BLaER1 treated with 17β-estradiol and CSF1 and Interleukin-3, amounts not matched to agents 10 nM and 100 nM (cell line): Measurements from ENCODE around the gene HRCT1.

Experiments used
- H3K27ac ChIP-seq, 11 experiments: shearing (Covaris generic); formaldehyde crosslinking; 2 replicates each; pipeline ENCODE4 v1.8.1; 2022
- H3K27me3 ChIP-seq, 11 experiments: shearing (Covaris generic); formaldehyde crosslinking; 2 replicates each; pipeline ENCODE4 v1.8.1; 2022
- H3K36me3 ChIP-seq, 11 experiments: shearing (Covaris generic); formaldehyde crosslinking; 2 replicates each; pipeline ENCODE4 v1.8.1; 2022
- H3K4me1 ChIP-seq, 10 experiments: shearing (Covaris generic); formaldehyde crosslinking; 2 replicates each; pipeline ENCODE4 v1.8.1; 2022
- H3K4me2 ChIP-seq, 11 experiments: shearing (Covaris generic); formaldehyde crosslinking; 2 replicates each; pipeline ENCODE4 v1.8.1; 2022
- H3K4me3 ChIP-seq, 10 experiments: shearing (Covaris generic); formaldehyde crosslinking; 2 replicates each; pipeline ENCODE4 v1.8.1; 2022
- H3K9ac ChIP-seq, 11 experiments: shearing (Covaris generic); formaldehyde crosslinking; 2 replicates each; pipeline ENCODE4 v1.8.1; 2022
- H3K9me3 ChIP-seq, 11 experiments: shearing (Covaris generic); formaldehyde crosslinking; replicated peaks in 1 of 11; 2 replicates each; pipeline ENCODE4 v1.8.1; 2022
- H4K20me1 ChIP-seq, 11 experiments: shearing (Covaris generic); formaldehyde crosslinking; 2 replicates each; pipeline ENCODE4 v1.8.1; 2022
- Cebpa-rat ChIP-seq, 11 experiments: shearing (Covaris generic); IDR thresholded peaks; 2 replicates each; pipeline ENCODE4 v1.8.1; 2022

Gene HRCT1

DNA sequence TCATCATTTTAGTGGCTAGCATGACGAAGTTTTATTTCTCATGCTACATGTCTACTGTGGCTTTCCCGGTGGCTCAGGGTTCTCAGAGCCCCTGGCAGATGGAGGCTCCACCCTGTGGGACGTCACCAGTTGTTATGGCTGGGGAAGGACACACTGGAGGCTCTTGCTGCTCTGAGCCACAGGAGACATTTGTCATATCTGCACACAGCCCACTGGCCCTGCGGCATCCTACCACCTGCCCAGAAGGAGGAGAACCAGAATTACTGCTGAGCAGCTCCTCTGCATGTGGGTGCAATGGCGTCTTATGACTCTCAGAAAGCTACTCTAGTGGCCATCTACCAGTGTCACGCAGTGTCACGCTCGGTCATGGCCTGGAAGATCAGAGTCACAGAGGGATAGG lies 42.4 kb upstream of the HRCT1 start:
- Histone ChIP-seq H3K4me1 (peaks cover 0 to 4% (median 0%) of the 10 kb centered on the region in 10 experiments; a peak in 1 of 20 replicates), H3K4me3 (no peak overlapping the region), H3K27ac (no peak overlapping the region), H3K36me3 (no peaks in the 10 kb centered on the region), H3K4me2 (no peak overlapping the region), H4K20me1 (no peaks in the 10 kb centered on the region), H3K9me3 (no peaks in the 10 kb centered on the region), H3K27me3 (peaks cover 0 to 14% (median 0%) of the 10 kb centered on the region in 11 experiments; a peak in 1 of 22 replicates), H3K9ac (no peak overlapping the region)
- TF ChIP-seq Cebpa-rat (IDR thresholded peaks at IDR 0.05), result no peak

GRCh38 chr9:35864695-35865255 lies 41.2 kb upstream of the HRCT1 start:
- Histone ChIP-seq H3K27ac (no peak overlapping the region), H3K27me3 (peaks cover 0 to 14% (median 0%) of the 10 kb centered on the region in 11 experiments; a peak in 1 of 22 replicates)

DNA sequence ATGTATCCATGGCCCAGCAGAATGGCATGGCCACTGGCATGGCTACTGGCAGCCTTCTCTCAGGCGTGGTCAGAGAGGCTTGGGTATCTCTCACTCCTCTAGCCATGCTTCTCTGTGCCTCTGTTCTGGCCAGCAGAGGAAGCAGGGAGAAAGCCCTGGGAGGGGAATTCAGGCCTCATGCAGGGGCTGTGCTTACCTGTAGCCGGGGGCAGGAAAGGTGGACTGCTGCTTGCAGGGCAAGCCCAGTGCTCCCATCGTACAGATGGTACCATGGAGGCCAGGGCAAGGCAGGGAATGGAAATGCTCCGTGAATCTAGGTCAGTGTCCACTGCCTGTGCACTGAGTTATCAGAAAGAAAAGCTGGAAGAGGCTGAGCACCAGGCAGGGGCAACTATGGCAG lies 38.5 kb upstream of the HRCT1 start:
- H4K20me1 ChIP-seq, result no peaks in the 10 kb centered on the region
- no peak for TF ChIP-seq Cebpa-rat (IDR thresholded peaks at IDR 0.05)
- no peaks in the 10 kb centered on the region for H3K36me3 ChIP-seq
- H3K4me2 ChIP-seq, result no peak overlapping the region
- H3K4me3 ChIP-seq, result no peak overlapping the region
- no peaks in the 10 kb centered on the region for H3K9me3 ChIP-seq
- H3K9ac ChIP-seq, result no peak overlapping the region
- H3K27ac ChIP-seq, result no peak overlapping the region
- no peaks in the 10 kb centered on the region for H3K4me1 ChIP-seq
- peaks cover 0 to 5% (median 0%) of the 10 kb centered on the region in 11 experiments; a peak in 1 of 22 replicates for H3K27me3 ChIP-seq

More at GRCh38 chr9:35864695-35865255, 41.2 kb upstream of the HRCT1 start:
- H3K36me3 ChIP-seq, result no peaks in the 10 kb centered on the region
- no peak overlapping the region for H3K4me3 ChIP-seq
- H4K20me1 ChIP-seq, result no peaks in the 10 kb centered on the region
- no peak overlapping the region for H3K4me2 ChIP-seq
- H3K4me1 ChIP-seq, result no peaks in the 10 kb centered on the region
- no peak overlapping the region for H3K9ac ChIP-seq
- no peaks in the 10 kb centered on the region for H3K9me3 ChIP-seq
- no peak for TF ChIP-seq Cebpa-rat (IDR thresholded peaks at IDR 0.05)

DNA sequence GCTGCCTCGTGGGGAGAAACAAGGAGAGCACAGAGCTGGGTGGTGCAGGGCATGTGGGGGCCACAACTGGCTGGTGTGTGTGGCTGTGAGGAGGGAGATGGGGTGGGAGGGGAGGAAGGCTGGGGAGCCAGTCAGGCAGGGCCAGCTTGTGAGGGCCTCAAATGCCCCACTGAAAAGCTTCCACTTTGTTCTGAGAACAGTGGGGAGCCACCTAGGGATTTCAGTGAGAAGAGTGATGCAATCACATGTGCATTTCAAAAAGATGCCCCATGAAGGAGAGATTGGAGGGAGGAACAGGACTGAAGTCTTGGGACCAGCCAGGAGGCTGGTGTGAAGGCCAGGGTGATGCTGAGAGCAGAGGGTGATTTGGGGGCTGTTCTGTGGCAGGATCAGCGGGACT lies 37.1 kb upstream of the HRCT1 start:
- Histone ChIP-seq H3K4me3 (no peak overlapping the region), H3K9me3 (no peaks in the 10 kb centered on the region), H3K4me1 (no peaks in the 10 kb centered on the region), H3K27ac (no peak overlapping the region), H4K20me1 (no peaks in the 10 kb centered on the region), H3K4me2 (no peak overlapping the region), H3K9ac (no peak overlapping the region), H3K27me3 (peaks cover 0 to 5% (median 0%) of the 10 kb centered on the region in 11 experiments; a peak in 1 of 22 replicates), H3K36me3 (no peaks in the 10 kb centered on the region)
- TF ChIP-seq Cebpa-rat (IDR thresholded peaks at IDR 0.05), result peak in 2 of 11 experiments; percentile 23 to 60; a peak in 3 of 22 replicates

DNA sequence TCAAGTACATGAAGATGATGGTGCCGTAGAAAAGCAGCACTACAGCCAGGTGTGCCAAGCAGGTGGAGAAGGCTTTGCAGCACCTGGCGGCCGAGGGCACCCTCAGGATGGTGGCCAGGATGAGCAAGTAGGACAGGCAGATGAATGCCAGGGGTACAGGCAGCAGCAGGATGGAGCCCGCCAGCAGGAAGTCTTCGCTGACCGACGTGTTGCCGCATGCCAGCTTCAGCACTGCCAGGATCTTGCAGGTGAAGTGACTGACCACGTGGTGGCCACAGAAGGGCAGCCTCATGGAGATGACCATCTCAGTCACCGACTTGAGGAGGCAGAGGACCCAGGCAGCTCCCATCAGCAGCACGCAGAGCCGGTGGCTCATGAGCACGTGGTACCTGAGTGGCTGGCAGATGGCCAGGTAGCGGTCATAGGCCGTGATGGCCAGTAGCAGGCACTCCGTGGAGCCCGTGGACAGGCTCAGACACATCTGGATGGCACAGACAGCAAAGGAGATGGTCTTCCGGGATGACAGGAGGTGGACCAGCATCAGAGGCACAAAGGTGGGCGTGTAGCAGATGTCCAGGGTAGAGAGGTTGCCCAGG lies 36.3 kb upstream of the HRCT1 start:
- Histone ChIP-seq H3K4me3 (no peak overlapping the region), H3K4me2 (no peak overlapping the region), H3K27ac (no peak overlapping the region), H3K36me3 (no peaks in the 10 kb centered on the region), H3K9me3 (no peaks in the 10 kb centered on the region), H4K20me1 (no peaks in the 10 kb centered on the region), H3K4me1 (no peaks in the 10 kb centered on the region), H3K9ac (no peak overlapping the region), H3K27me3 (peaks cover 0 to 4% (median 0%) of the 10 kb centered on the region in 11 experiments; a peak in 1 of 22 replicates)
- TF ChIP-seq Cebpa-rat (IDR thresholded peaks at IDR 0.05), result no peak

DNA sequence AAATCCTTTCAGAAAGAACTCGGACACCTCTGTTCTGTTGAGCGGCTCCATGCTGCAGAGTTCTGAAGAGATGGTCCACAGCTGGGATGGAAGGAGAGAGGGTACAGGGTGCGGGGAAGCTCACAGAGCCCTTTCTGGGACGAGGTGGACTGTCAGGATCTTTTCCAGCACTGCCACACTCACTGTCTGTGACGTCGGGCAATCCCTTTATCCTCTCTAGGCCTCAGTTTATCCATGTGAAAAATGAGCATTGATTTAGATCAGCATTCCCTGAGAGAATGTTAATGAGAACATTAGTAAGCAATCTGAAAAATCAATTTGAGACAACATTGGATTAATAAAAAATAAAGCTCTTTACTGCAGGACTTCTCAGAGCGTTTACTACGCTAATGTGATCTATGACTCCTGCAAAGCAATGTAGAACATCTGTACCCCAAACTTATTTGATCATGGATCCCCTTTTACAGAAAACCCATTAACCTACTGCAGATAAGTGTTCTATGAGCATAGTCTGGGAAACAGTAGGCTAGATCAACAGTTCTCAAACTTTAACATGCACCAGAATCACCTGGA lies 35.6 kb upstream of the HRCT1 start, which contains the start of gene OR13J1:
TSS of gene OR13J1 (minus strand) at position 51 of the 573 bp plus-strand sequence. CDS start at position 51, 0 bp downstream.
- peaks cover 0 to 2% (median 0%) of the 10 kb centered on the region in 11 experiments; a peak in 2 of 22 replicates for H3K9me3 ChIP-seq
- no peak within 1 kb of the TSS for H3K4me3 ChIP-seq
- no peak within 1 kb of the TSS for H3K9ac ChIP-seq
- H3K4me2 ChIP-seq, result no peak within 1 kb of the TSS
- no peaks in the 10 kb centered on the region for H3K36me3 ChIP-seq
- H3K27ac ChIP-seq, result no peak within 1 kb of the TSS
- no peak for TF ChIP-seq Cebpa-rat (IDR thresholded peaks at IDR 0.05)
- no peaks in the 10 kb centered on the region for H3K4me1 ChIP-seq
- H3K27me3 ChIP-seq, result no peaks in the 10 kb centered on the region
- H4K20me1 ChIP-seq, result no peaks in the 10 kb centered on the region

GRCh38 chr9:35871545-35871944 lies 34.5 kb upstream of the HRCT1 start:
- H3K27me3 ChIP-seq, result no peaks in the 10 kb centered on the region
- H3K36me3 ChIP-seq, result no peaks in the 10 kb centered on the region
- no peak overlapping the region for H3K9ac ChIP-seq
- H3K4me2 ChIP-seq, result no peak overlapping the region
- no peaks in the 10 kb centered on the region for H3K4me1 ChIP-seq
- H3K27ac ChIP-seq, result no peak overlapping the region
- TF ChIP-seq Cebpa-rat (IDR thresholded peaks at IDR 0.05), result no peak
- no peak overlapping the region for H3K4me3 ChIP-seq
- H4K20me1 ChIP-seq, result no peaks in the 10 kb centered on the region
- peaks cover under 1 to 12% (median 8%) of the 10 kb centered on the region in 11 experiments; a peak in 19 of 22 replicates for H3K9me3 ChIP-seq

- Histone ChIP-seq H3K4me2 (no peak overlapping the region), H3K4me1 (no peaks in the 10 kb centered on the region), H3K9me3 (peaks cover 10 to 22% (median 18%) of the 10 kb centered on the region in 11 experiments), H3K27ac (no peak overlapping the region), H3K4me3 (no peak overlapping the region), H3K27me3 (no peaks in the 10 kb centered on the region), H3K9ac (no peak overlapping the region), H4K20me1 (no peaks in the 10 kb centered on the region), H3K36me3 (no peaks in the 10 kb centered on the region)
- TF ChIP-seq Cebpa-rat (IDR thresholded peaks at IDR 0.05), result no peak
Observed at GRCh38 chr9:35872505-35872904, 33.5 kb upstream of the HRCT1 start.

DNA sequence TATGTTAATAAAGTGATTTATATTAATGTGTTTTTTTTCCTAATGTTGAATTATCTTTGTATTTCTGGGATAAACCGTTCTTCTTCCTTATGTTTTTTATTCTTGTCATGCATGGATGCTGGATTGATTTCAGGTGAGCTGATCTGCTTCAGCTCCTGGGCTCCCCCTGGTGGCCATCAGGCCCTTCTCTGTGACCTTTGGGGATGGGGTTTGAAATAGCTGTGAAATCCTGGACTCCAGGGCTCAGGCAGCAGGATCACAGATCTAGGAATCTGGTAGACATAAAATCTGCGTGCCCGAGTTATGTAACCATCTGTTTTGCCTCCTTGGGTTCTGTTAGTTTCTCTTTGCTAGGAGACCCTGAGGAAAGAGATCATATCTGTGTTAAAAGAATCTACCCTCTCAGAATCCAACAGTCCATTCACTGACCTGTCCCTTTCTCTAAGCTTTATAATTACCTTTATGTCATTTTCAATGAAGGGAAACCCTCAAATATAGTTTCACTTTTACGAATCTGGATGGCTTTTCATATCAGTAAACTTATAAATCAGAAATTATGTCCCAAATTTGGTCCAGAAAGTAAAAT lies 23.6 kb upstream of the HRCT1 start:
- Histone ChIP-seq H3K9ac (no peak overlapping the region), H4K20me1 (no peaks in the 10 kb centered on the region), H3K27me3 (no peaks in the 10 kb centered on the region), H3K36me3 (no peaks in the 10 kb centered on the region), H3K4me3 (no peak overlapping the region), H3K4me1 (no peaks in the 10 kb centered on the region), H3K4me2 (no peak overlapping the region), H3K27ac (no peak overlapping the region), H3K9me3 (peaks cover 1 to 10% (median 4%) of the 10 kb centered on the region in 11 experiments; a peak in 20 of 22 replicates)
- TF ChIP-seq Cebpa-rat (IDR thresholded peaks at IDR 0.05), result no peak
